Left ventricle myocardium inferior (tissue), 1 donor: ENCODE measurements around the gene GPX7. TPM values are rescaled to one million over a fixed set of nuclear protein-coding genes. Genes with fewer than 3 reads are reported as not detected.

Experiments used
- DNase-seq: peaks from one replicate; pipeline ENCODE4 v3.0.0-alpha.2; 2020
- H3K27ac ChIP-seq: fragments of 200-600 bp; replicated peaks from 2 replicates; pipeline ENCODE4 v1.8.0; 2021
- H3K27me3 ChIP-seq: fragments of 200-600 bp; 2 replicates; pipeline ENCODE4 v1.8.0; 2021; ENCODE audit warnings: low read depth
- H3K36me3 ChIP-seq: fragments of 200-600 bp; 2 replicates; pipeline ENCODE4 v1.8.0; 2021
- H3K4me1 ChIP-seq: fragments of 200-600 bp; 2 replicates; pipeline ENCODE4 v1.8.0; 2021
- H3K4me3 ChIP-seq: fragments of 200-600 bp; 2 replicates; pipeline ENCODE4 v1.8.0; 2021; ENCODE audit warnings: mild to moderate bottlenecking, moderate library complexity
- H3K9me3 ChIP-seq: fragments of 200-600 bp; replicated peaks from 2 replicates; pipeline ENCODE4 v1.8.0; 2021
- CTCF ChIP-seq: fragments of 200-600 bp; IDR thresholded peaks from 2 replicates; pipeline ENCODE4 v1.8.0; 2021; ENCODE audit warnings: antibody characterized with exemption, mild to moderate bottlenecking, borderline replicate concordance
- intact Hi-C: fragments of 100-400 bp; cut with micrococcal nuclease; formaldehyde crosslinking; loops from one replicate; pipeline ENCODE4 v1.11.0; 2022
- total RNA-seq: library from RNA; stranded (reverse); fragmentation: NEBNext Ultra II Directional; extraction: Animal tissue kit (Norgen Biotek cat#: 25700); gene quantifications from one replicate; pipeline ENCODE4 v1.2.1, GENCODE V29; 2021
- donor health status: DM: no; HTN: yes; CAD: no; lungs with severe emphysema.

Gene GPX7
- total RNA-seq, 1 donor from 2014 or later = 5.2 TPM

- peak overlapping the region; percentile 84 for H3K27ac ChIP-seq
- H3K9me3 ChIP-seq = no peaks in the 10 kb centered on the region
- H3K36me3 ChIP-seq = peaks cover 2% of the 10 kb centered on the region
- H3K27me3 ChIP-seq = no peaks in the 10 kb centered on the region
- no peak for TF ChIP-seq CTCF
- no peak for DNase-seq
- H3K4me1 ChIP-seq = peaks cover 39% of the 10 kb centered on the region
- intact Hi-C loops = no loop called here
- peak overlapping the region; percentile 73 for H3K4me3 ChIP-seq
Observed at GRCh38 chr1:52601519-52601918, 652 bp upstream of the GPX7 start.

GRCh38 chr1:52602856-52603600 lies 857 bp downstream of the GPX7 start:
- intact Hi-C loops = no loop called here
- Histone ChIP-seq H3K36me3 (peaks cover 17% of the 10 kb centered on the region), H3K4me1 (peaks cover 39% of the 10 kb centered on the region), H3K27me3 (no peaks in the 10 kb centered on the region), H3K27ac (peak overlapping the region; percentile 84), H3K4me3 (peak overlapping the region; percentile 73), H3K9me3 (no peaks in the 10 kb centered on the region)
- no peak for DNase-seq
- no peak for TF ChIP-seq CTCF

- intact Hi-C loops = no loop called here
Observed at GRCh38 chr1:52603630-52604029, 1.5 kb downstream of the GPX7 start.

GRCh38 chr1:52604063-52604770 lies 2.0 kb downstream of the GPX7 start:
- intact Hi-C loops = no loop called here
- DNase-seq = no peak
- TF ChIP-seq CTCF = no peak
- Histone ChIP-seq H3K4me3 (no peak overlapping the region), H3K36me3 (peaks cover 28% of the 10 kb centered on the region), H3K9me3 (no peaks in the 10 kb centered on the region), H3K4me1 (peaks cover 39% of the 10 kb centered on the region), H3K27ac (peak overlapping the region; percentile 84), H3K27me3 (no peaks in the 10 kb centered on the region)

More at GRCh38 chr1:52603630-52604029, 1.5 kb downstream of the GPX7 start:
- Histone ChIP-seq H3K4me3 (no peak overlapping the region), H3K27ac (peak overlapping the region; percentile 84), H3K36me3 (peaks cover 23% of the 10 kb centered on the region), H3K9me3 (no peaks in the 10 kb centered on the region), H3K27me3 (no peaks in the 10 kb centered on the region), H3K4me1 (peaks cover 39% of the 10 kb centered on the region)
- TF ChIP-seq CTCF = no peak
- no peak for DNase-seq

GRCh38 chr1:52613636-52614373 lies 11.6 kb downstream of the GPX7 start:
- no peaks in the 10 kb centered on the region for H3K4me1 ChIP-seq
- no peak overlapping the region for H3K27ac ChIP-seq
- no peaks in the 10 kb centered on the region for H3K27me3 ChIP-seq
- no peaks in the 10 kb centered on the region for H3K9me3 ChIP-seq
- TF ChIP-seq CTCF = no peak
- no peak overlapping the region for H3K4me3 ChIP-seq
- intact Hi-C loops = no loop called here
- no peak for DNase-seq
- H3K36me3 ChIP-seq = peaks cover 8% of the 10 kb centered on the region
